ENCODE data around the gene BTBD8. TPM values are rescaled to one million over a fixed set of nuclear protein-coding genes. Genes with fewer than 3 reads are reported as not detected.

Gene BTBD8
- total RNA-seq, 1 donor from 2014 or later: 3.0 TPM

- ATAC-seq (no peak), DNase-seq (ENCODE audit: low spot score) (no peak)
Observed at GRCh38 chr1:92087542-92087941, 7.4 kb downstream of the BTBD8 start.

DNA sequence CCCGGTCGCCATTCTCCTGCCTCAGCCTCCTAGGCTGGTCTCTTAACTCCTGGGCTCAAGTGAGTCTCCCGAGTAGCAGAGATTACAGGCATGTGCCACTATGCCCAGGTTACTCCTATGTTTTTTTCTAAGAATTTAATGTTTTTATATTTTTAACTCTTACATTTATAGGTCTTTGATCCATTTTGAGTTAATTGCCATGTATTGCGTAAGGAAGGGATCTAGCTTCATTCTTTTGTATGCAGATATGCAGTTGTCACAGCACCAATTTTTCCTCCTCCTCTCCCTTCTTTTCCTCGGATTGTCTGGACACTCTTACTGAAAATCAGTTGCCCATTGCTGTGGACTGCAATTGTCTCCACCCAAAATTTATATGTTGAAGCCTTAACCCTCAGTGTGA lies 11.5 kb downstream of the BTBD8 start:
- DNase-seq (ENCODE audit: low spot score): no peak
- no peak for ATAC-seq

- DNase-seq (ENCODE audit: low spot score): no peak
- ATAC-seq: no peak
Observed at GRCh38 chr1:92094090-92094489, 13.9 kb downstream of the BTBD8 start.

DNA sequence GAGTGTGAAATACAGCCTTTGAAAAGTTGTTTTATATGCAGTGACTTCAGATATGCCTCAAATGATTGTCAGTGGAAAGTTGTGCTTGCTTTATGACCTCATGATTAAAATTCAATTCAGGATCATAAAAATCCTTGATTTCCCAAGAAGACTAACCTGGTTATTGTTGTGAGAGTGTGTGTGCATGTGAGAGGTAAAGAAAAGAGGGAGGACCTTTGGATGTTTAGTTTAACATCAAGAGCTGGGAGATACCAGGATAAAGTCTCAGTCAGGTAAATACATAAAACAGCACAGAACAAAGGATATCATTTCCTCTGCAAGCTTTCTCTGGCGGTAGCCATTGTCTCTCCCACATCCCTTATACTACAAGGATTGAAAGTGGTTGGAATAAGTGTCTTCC lies 14.4 kb downstream of the BTBD8 start:
- no peak for ATAC-seq

DNA sequence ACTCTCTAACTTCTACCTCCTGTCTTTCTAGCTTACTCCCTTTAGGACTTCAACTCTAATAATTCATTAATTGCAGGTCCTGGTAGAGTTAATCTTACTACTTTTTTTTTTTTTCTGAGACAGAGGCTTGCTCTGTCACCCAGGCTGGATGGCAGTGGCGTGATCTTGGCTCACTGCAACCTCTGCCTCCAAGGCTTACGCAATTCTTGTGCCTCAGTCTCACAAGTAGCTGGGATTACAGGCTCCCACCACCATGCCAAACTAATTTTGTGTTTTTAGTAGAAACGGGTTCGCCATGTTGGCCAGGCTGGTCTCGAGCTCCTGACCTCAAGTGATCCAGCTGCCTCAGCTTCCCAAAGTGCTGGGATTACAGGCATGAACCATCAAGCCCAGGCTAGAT lies 15.7 kb downstream of the BTBD8 start:
- no peak for ATAC-seq
- no peak for DNase-seq (ENCODE audit: low spot score)

More for the DNA sequence above, 14.4 kb downstream of the BTBD8 start:
- DNase-seq (ENCODE audit: low spot score): no peak

DNA sequence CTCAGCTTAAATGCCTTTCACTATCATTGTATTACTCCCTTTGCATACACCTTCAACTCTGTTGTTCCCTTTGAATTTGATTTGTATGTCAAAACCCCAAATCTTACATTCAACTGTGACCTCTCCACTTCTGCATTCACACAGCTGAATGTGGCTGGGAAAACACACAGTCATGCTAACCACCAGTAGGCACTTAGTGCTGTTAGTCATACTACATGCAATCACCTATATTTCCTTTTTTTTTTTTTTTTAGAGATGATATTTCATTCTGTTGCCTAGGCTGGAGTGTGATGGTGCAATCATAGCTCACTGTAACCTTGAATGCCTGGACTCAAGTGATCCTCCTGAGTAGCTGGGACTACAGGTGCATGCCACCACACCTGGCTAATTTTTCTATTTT lies 16.2 kb downstream of the BTBD8 start:
- no peak for ATAC-seq

DNA sequence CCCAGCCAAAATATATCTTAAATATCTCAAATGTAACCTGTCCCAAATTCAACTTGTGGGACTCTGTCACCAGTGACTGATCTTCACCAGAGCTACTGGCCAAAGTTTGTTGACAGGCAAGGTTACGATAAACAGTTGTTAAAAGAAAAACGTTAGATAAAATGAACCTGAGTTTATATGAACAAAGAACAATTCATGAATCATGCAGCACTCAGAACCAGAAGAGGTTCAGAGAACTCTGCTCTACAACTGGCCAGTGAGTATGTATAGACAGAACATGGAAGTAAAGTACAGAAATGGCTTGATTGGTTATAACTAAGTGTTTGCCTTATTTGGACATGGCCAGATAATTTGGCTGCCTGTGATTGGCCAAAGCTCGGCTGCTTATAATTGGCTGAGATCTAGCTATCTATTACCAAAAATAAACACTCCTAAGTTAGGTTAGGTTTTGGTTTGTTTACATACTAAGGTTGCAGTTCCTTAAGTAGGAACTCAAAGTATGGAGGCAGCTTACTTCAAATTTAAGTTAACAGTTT lies 25.5 kb downstream of the BTBD8 start:
- no peak for ATAC-seq

More for the DNA sequence above, 16.2 kb downstream of the BTBD8 start:
- DNase-seq (ENCODE audit: low spot score): no peak

DNA sequence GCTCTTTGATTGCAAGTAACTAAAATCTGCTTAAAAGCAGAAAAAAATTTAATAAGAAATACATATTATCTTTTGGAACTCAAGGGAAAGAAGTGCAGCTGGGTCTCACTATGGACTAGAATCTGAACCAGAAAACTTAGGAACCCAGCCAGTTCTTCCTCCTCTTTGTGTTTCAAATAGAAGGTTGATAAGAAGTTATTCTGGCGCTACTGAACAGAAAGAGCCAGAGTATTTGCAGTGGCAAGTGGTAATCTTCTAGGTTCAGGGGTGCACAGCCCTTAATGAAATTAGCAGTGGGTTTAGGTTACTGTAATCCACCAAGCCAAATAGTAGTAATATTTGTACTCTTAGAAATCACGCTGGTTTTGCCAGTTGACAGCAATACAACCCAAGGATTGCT lies 28.5 kb downstream of the BTBD8 start:
- DNase-seq (ENCODE audit: low spot score): no peak
- no peak for ATAC-seq

More for the DNA sequence above, 25.5 kb downstream of the BTBD8 start:
- DNase-seq (ENCODE audit: low spot score): no peak

GRCh38 chr1:92117526-92117925 lies 37.4 kb downstream of the BTBD8 start:
- ATAC-seq (no peak), DNase-seq (ENCODE audit: low spot score) (no peak)

GRCh38 chr1:92118826-92119225 lies 38.7 kb downstream of the BTBD8 start:
- no peak for ATAC-seq

DNA sequence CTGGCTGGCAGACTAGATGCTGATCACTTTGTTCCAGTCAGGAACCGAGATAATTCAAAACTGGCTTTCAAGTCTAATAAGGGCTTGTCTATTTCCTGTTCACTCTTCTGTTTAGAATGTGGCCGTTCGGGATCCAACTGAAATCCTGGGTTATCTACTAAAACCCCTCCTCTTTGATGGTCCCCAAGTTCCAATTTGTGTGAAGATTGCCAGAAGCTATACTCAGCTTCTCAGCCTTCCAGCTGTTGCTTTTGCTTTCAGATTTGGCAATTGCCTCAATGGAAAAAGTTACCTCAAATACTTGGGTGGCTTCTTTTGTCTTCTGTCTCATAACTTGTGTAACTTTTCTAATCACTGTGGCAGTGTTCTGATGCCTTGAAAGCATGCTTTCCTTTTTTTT lies 43.7 kb downstream of the BTBD8 start:
- ATAC-seq: no peak
- DNase-seq (ENCODE audit: low spot score): no peak

More at GRCh38 chr1:92118826-92119225, 38.7 kb downstream of the BTBD8 start:
- no peak for DNase-seq (ENCODE audit: low spot score)

DNA sequence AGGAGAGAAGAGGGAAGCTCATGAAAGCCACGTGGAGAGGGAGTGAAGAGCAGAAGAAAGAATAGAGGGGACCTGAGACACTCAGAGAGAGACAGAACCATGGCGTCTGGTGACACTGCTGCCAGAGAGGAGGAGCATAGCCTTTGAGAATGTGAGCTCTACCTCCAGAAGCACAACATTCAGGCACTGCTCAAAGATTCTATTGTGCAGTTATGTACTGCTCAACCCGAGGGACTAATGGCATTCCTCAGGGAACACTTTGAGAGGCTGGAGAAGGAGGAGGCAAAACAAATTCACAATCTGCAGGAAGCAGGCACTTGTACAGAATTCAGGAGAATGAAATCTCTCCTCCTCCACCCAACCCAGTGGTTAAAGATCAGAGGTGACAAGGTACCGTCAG lies 45.1 kb downstream of the BTBD8 start:
- DNase-seq (ENCODE audit: low spot score): no peak
- ATAC-seq: no peak

DNA sequence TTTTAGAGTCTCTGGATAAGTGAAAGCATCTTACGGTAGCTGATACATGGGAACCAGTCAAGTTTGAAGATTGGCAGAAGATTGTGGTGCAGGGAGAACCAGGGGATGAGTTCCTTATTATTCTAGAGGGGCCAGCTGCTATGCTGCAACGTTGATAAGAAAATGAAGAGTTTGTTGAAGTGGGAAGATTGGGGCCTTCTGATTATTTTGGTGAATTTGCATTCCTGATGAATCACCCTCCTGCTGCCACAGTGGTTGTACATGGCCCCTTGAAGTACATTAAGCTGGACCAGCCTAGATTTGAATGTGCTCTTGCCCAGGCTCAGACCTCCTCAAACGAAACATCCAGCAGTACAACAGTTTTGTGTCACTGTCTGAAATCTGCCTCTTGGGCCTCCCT lies 45.9 kb downstream of the BTBD8 start:
- ATAC-seq: no peak
- DNase-seq (ENCODE audit: low spot score): no peak

DNA sequence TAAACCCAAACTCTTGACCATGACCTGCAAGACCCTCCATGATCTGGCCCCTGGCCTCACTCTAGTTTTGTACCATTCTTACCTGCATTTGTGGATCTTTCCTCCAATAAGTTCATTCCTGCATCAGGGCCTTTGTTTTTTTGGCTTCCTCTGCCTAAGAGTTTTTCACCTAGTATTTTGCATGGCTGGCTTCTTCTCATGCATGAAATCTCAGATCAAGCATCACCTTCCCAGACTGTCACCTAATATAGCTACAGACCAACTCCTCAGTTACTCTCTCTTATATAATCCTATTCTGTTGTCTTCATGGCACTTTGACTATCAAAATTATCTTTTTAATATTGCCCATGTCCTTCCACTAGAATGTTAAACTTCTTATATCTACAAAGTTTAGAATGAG lies 54.2 kb downstream of the BTBD8 start:
- DNase-seq (ENCODE audit: low spot score): no peak
- no peak for ATAC-seq

- ATAC-seq (no peak), DNase-seq (ENCODE audit: low spot score) (no peak)
Observed at GRCh38 chr1:92136341-92136740, 56.2 kb downstream of the BTBD8 start.

- no peak for DNase-seq (ENCODE audit: low spot score)
- no peak for ATAC-seq
Observed at GRCh38 chr1:92154934-92155333, 74.8 kb downstream of the BTBD8 start.

DNA sequence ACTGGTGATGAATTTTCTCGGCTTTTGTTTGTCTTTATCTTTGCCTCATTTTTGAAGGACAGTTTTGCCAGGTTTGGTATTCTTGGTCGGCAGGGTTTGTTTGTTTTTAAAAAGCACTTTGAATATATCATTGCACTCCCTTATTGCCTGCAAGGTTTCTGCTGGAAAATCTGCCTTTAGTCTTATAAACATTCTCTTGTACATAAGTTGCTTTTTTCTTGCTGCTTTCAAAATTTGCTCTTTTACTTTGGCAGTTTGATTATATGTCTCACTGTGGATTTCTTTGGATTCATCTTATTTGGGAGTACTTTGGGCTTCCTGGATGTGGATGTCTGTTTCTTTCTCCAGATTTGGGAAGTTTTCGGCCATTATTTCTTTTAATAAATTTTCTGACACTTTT lies 79.4 kb downstream of the BTBD8 start:
- no peak for ATAC-seq

GRCh38 chr1:92165389-92165788 lies 85.2 kb downstream of the BTBD8 start:
- no peak for ATAC-seq

More for the DNA sequence above, 79.4 kb downstream of the BTBD8 start:
- no peak for DNase-seq (ENCODE audit: low spot score)

DNA sequence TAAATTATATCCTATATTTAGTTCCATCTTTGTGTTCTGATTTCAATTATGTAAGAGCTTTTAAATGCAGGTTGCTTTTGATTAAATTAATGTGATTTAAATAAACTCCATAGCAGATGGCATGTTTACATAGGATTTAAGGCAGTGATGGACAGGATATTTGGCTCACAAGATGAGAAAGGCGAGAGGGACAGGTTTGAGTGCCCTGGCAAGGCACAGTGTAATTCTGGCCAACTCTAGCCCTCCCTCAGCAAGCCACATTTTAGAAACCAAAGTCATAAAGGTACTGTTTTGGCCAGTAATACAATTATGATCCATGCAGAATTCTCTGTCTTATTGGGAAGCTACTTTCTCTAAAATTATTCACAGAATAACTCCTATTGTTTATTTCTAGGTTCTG lies 87.0 kb downstream of the BTBD8 start:
- ATAC-seq: no peak

More at GRCh38 chr1:92165389-92165788, 85.2 kb downstream of the BTBD8 start:
- DNase-seq (ENCODE audit: low spot score): no peak

GRCh38 chr1:92168657-92169056 lies 88.5 kb downstream of the BTBD8 start:
- ATAC-seq (no peak), DNase-seq (ENCODE audit: low spot score) (no peak)

More for the DNA sequence above, 87.0 kb downstream of the BTBD8 start:
- no peak for DNase-seq (ENCODE audit: low spot score)

DNA sequence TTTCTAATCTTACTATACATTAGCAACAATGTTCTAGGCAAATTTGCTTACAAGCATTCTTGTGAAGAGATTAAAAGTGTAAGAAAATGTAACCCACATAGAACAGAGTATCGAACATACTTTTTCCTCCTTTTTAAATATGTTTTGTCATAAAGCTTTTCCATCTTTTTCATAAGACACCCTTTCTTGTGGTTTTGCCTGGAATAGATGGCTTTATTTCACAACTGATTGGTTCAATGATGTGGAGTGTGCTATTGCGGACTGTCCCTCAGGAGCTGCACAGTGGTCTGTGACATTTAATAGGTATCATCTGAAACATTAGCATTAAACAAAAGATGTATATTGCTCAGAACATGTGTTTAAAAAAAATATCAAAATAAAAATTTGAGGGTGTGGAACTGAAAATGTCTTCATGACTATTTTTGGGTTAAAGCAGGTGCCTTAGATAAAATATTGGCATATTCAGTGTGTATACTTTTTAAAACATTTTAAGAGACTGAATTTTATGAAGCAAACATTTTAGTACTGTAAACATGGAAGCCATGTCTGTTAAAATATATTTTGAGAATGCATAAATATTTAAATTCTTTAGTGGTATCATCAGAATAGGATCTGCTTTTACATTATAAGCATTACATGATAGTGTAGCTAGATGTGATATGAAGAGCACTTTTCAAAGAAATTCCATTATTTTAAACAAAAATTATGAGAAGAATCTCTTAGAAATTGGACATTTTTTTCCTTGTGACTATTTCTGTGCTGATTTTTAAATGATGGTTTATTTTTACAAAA lies 89.3 kb downstream of the BTBD8 start:
- no peak for ATAC-seq

DNA sequence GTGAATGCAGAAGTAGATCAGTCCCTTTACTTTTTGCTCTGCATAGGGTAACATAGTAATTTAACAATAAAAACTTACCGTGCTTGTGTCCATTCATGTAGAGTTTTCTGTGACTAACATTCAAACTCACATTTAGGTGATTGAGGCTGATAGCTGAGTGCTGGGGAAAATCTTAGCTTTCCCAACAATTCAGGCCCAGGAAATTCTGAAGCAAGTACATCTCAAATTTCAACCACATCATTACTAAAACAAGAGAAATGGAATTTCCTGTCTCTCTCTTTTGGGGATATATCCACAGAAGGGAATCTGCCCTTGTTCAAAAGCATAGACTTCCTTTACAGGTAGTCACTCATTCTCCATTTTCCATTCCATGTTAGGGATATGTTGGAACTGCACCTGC lies 104.5 kb downstream of the BTBD8 start:
- ATAC-seq: no peak

More for the DNA sequence above, 89.3 kb downstream of the BTBD8 start:
- no peak for DNase-seq (ENCODE audit: low spot score)

DNA sequence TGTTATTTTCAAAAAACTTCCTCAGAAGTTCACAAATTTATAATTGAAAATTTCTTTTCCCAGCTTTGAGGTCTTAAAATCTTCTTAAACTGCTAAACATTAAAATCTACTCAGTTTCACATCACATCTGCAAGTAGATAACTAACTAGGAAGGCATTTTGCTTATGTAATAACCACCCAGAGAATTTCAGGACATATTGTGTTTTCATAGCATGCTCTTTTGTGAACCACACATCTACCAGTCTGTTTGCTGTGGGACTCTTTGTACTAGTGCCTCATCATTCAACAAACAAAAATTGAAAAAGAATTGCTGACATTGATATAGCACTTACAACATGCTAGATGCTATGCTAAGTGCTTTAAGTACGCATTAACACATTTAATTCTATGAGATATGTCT lies 105.9 kb downstream of the BTBD8 start:
- ATAC-seq (no peak), DNase-seq (ENCODE audit: low spot score) (no peak)

More for the DNA sequence above, 104.5 kb downstream of the BTBD8 start:
- DNase-seq (ENCODE audit: low spot score): no peak
